ENCODE results near the gene NUCKS1.

Gene NUCKS1

GRCh38 chr1:205709059-205709398 lies 41.0 kb downstream of the NUCKS1 start:
- Histone ChIP-seq H3K4me1 (ENCODE audit: insufficient read depth, poor library complexity, severe bottlenecking) (no peaks in the 10 kb centered on the region), H3K36me3 (ENCODE audit: low read depth) (peaks cover 45% of the 10 kb centered on the region), H3K9me3 (ENCODE audit: severe bottlenecking) (no peaks in the 10 kb centered on the region), H3K4me3 (ENCODE audit: severe bottlenecking) (no peak overlapping the region), H3K27ac (ENCODE audit: poor library complexity, severe bottlenecking) (no peak overlapping the region), H3K27me3 (ENCODE audit: insufficient read depth, poor library complexity, severe bottlenecking) (no peaks in the 10 kb centered on the region)
- TF ChIP-seq CTCF (IDR thresholded peaks at IDR 0.05; ENCODE audit: poor library complexity, severe bottlenecking): no peak
- ATAC-seq (ENCODE audit: low read depth) (no peak), DNase-seq (ENCODE audit: low spot score) (no peak)

GRCh38 chr1:205706601-205707502 lies 43.1 kb downstream of the NUCKS1 start:
- no peak for TF ChIP-seq CTCF (IDR thresholded peaks at IDR 0.05; ENCODE audit: poor library complexity, severe bottlenecking)
- Histone ChIP-seq H3K9me3 (ENCODE audit: severe bottlenecking) (no peaks in the 10 kb centered on the region), H3K4me1 (ENCODE audit: insufficient read depth, poor library complexity, severe bottlenecking) (no peaks in the 10 kb centered on the region), H3K27me3 (ENCODE audit: insufficient read depth, poor library complexity, severe bottlenecking) (no peaks in the 10 kb centered on the region), H3K36me3 (ENCODE audit: low read depth) (peaks cover 39% of the 10 kb centered on the region), H3K4me3 (ENCODE audit: severe bottlenecking) (no peak overlapping the region), H3K27ac (ENCODE audit: poor library complexity, severe bottlenecking) (no peak overlapping the region)
- ATAC-seq (ENCODE audit: low read depth) (no peak), DNase-seq (ENCODE audit: low spot score) (no peak)

GRCh38 chr1:205704903-205705302 lies 45.1 kb downstream of the NUCKS1 start:
- Histone ChIP-seq H3K36me3 (ENCODE audit: low read depth) (peaks cover 19% of the 10 kb centered on the region), H3K4me1 (ENCODE audit: insufficient read depth, poor library complexity, severe bottlenecking) (no peaks in the 10 kb centered on the region), H3K27me3 (ENCODE audit: insufficient read depth, poor library complexity, severe bottlenecking) (no peaks in the 10 kb centered on the region), H3K4me3 (ENCODE audit: severe bottlenecking) (no peak overlapping the region), H3K27ac (ENCODE audit: poor library complexity, severe bottlenecking) (no peak overlapping the region), H3K9me3 (ENCODE audit: severe bottlenecking) (no peaks in the 10 kb centered on the region)
- TF ChIP-seq CTCF (IDR thresholded peaks at IDR 0.05; ENCODE audit: poor library complexity, severe bottlenecking): no peak
- ATAC-seq (ENCODE audit: low read depth): no peak
- DNase-seq (ENCODE audit: low spot score): no peak

- DNase-seq (ENCODE audit: low spot score): no peak
- no peaks in the 10 kb centered on the region for H3K4me1 ChIP-seq (ENCODE audit: insufficient read depth, poor library complexity, severe bottlenecking)
Measured at GRCh38 chr1:205703072-205703471, 46.9 kb downstream of the NUCKS1 start.

More at GRCh38 chr1:205703072-205703471, 46.9 kb downstream of the NUCKS1 start:
- H3K36me3 ChIP-seq (ENCODE audit: low read depth): 0 out of 2 replicates have a peak, but pooled peaks cover 9% of the 10 kb centered on the region
- no peak for ATAC-seq (ENCODE audit: low read depth)
- no peak for TF ChIP-seq CTCF (IDR thresholded peaks at IDR 0.05; ENCODE audit: poor library complexity, severe bottlenecking)
- H3K27me3 ChIP-seq (ENCODE audit: insufficient read depth, poor library complexity, severe bottlenecking): no peaks in the 10 kb centered on the region
- H3K27ac ChIP-seq (ENCODE audit: poor library complexity, severe bottlenecking): no peak overlapping the region
- H3K4me3 ChIP-seq (ENCODE audit: severe bottlenecking): no peak overlapping the region
- no peaks in the 10 kb centered on the region for H3K9me3 ChIP-seq (ENCODE audit: severe bottlenecking)
